ENCODE data around the gene TMEM238.

GRCh38 chr19:55373993-55374757, 9.9 kb downstream of the TMEM238 start:
- TF ChIP-seq CTCF (IDR thresholded peaks at IDR 0.05; ENCODE audit: extremely low read depth in 1 of 2, insufficient read depth in 1 of 2, low read depth in 1 of 2, low read length in 2 of 2) (no peak), MYC (IDR thresholded peaks at IDR 0.05; ENCODE audit: low read depth, low read length) (no peak), JUN (IDR thresholded peaks at IDR 0.05; ENCODE audit: borderline replicate concordance, insufficient read depth, insufficient read length, low read depth) (no peak), POLR2A (IDR thresholded peaks at IDR 0.05; ENCODE audit: low read depth, low read length) (no peak), EZH2 (IDR thresholded peaks at IDR 0.05; ENCODE audit: borderline replicate concordance, low read depth, low read length, severe bottlenecking) (no peak)
